ENCODE results near the gene SMS. TPM values are rescaled to one million over a fixed set of nuclear protein-coding genes. Genes with fewer than 3 reads are reported as not detected.

Gene SMS
- total and polyA plus RNA-seq, 2 of the 13 experiments (the other 11 are each of a cell fraction or from before 2014, with no cell fraction given), result 40.5 to 91.9 TPM

- TF ChIP-seq ETV6 (CRISPR knock-in tag; conservative IDR thresholded peaks at IDR 0.05) (0 out of 2 replicates have a peak, but pooled peaks have one; percentile 48), ZFP91 (CRISPR knock-in tag; IDR thresholded peaks at IDR 0.05; ENCODE audit: borderline replicate concordance) (peak; percentile 28; the same call in 1 of the 2 replicates), ZNF557 (CRISPR knock-in tag; IDR thresholded peaks at IDR 0.05) (no peak), ZFX (CRISPR knock-in tag; IDR thresholded peaks at IDR 0.05; ENCODE audit: low read depth) (peak; percentile 74), ZNF124 (CRISPR knock-in tag; IDR thresholded peaks at IDR 0.05) (no peak), RXRB (CRISPR knock-in tag; IDR thresholded peaks at IDR 0.05; ENCODE audit: borderline replicate concordance) (0 out of 2 replicates have a peak, but pooled peaks have one; percentile 14), TCF12 (IDR thresholded peaks at IDR 0.05) (no peak), TCF12 (CRISPR knock-in tag; IDR thresholded peaks at IDR 0.05) (no peak), FOSL2 (CRISPR knock-in tag; IDR thresholded peaks at IDR 0.05) (peak; percentile 33; the same call in 1 of the 2 replicates), GABPB1 (CRISPR knock-in tag; IDR thresholded peaks at IDR 0.05) (peak; percentile 67), YEATS4 (CRISPR knock-in tag; IDR thresholded peaks at IDR 0.05; ENCODE audit: borderline replicate concordance) (peak; percentile 46; the same call in 1 of the 2 replicates), ZNF720 (CRISPR knock-in tag; IDR thresholded peaks at IDR 0.05) (no peak), ZNF263 (CRISPR knock-in tag; IDR thresholded peaks at IDR 0.05) (peak; percentile 82), FOXM1 (CRISPR knock-in tag; IDR thresholded peaks at IDR 0.05) (no peak), PHF8 (CRISPR knock-in tag; IDR thresholded peaks at IDR 0.05) (peak; percentile 59), JUND (CRISPR knock-in tag; IDR thresholded peaks at IDR 0.05) (no peak), MYC (CRISPR knock-in tag; IDR thresholded peaks at IDR 0.05; ENCODE audit: borderline replicate concordance) (peak; percentile 55; the same call in 1 of the 2 replicates), RBFOX2 (IDR thresholded peaks at IDR 0.05; ENCODE audit: low read depth, low read length) (peak; percentile 81), MXD4 (CRISPR knock-in tag; IDR thresholded peaks at IDR 0.05) (no peak), KDM2A (CRISPR knock-in tag; IDR thresholded peaks at IDR 0.05; ENCODE audit: borderline replicate concordance, low read depth) (peak; percentile 19; the same call in 1 of the 2 replicates), ZGPAT (CRISPR knock-in tag; IDR thresholded peaks at IDR 0.05) (peak; percentile 39; the same call in 1 of the 2 replicates)
- TF ChIP-seq, protein P1, sequence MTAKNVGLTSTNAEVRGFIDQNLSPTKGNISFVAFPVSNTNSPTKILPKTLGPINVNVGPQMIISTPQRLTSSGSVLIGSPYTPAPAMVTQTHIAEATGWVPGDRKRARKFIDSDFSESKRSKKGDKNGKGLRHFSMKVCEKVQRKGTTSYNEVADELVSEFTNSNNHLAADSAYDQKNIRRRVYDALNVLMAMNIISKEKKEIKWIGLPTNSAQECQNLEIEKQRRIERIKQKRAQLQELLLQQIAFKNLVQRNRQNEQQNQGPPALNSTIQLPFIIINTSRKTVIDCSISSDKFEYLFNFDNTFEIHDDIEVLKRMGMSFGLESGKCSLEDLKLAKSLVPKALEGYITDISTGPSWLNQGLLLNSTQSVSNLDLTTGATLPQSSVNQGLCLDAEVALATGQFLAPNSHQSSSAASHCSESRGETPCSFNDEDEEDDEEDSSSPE (CRISPR knock-in tag; IDR thresholded peaks at IDR 0.05), result peak; percentile 53; the same call in 1 of the 2 replicates
- TF ChIP-seq, protein P2, sequence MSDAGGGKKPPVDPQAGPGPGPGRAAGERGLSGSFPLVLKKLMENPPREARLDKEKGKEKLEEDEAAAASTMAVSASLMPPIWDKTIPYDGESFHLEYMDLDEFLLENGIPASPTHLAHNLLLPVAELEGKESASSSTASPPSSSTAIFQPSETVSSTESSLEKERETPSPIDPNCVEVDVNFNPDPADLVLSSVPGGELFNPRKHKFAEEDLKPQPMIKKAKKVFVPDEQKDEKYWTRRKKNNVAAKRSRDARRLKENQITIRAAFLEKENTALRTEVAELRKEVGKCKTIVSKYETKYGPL (CRISPR knock-in tag; IDR thresholded peaks at IDR 0.05), result no peak
- TF ChIP-seq, protein P3, sequence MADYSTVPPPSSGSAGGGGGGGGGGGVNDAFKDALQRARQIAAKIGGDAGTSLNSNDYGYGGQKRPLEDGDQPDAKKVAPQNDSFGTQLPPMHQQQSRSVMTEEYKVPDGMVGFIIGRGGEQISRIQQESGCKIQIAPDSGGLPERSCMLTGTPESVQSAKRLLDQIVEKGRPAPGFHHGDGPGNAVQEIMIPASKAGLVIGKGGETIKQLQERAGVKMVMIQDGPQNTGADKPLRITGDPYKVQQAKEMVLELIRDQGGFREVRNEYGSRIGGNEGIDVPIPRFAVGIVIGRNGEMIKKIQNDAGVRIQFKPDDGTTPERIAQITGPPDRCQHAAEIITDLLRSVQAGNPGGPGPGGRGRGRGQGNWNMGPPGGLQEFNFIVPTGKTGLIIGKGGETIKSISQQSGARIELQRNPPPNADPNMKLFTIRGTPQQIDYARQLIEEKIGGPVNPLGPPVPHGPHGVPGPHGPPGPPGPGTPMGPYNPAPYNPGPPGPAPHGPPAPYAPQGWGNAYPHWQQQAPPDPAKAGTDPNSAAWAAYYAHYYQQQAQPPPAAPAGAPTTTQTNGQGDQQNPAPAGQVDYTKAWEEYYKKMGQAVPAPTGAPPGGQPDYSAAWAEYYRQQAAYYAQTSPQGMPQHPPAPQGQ (CRISPR knock-in tag; IDR thresholded peaks at IDR 0.05; ENCODE audit: borderline replicate concordance), result no peak
These were observed at the start of gene SMS (continued) for GRCh38 chrX:21940356-21940829.

Data from HepG2 (cell line).